DMS153 treated with DMSO at 0.1 percent for 48 hours (cell line): ENCODE measurements around the gene VDR.

Experiments used
- DNase-seq: peaks from one replicate; lab custom pipeline; 2025; ENCODE audit not compliant: unreplicated experiment; lab: John Stamatoyannopoulos, UW

VDR gene

DNA sequence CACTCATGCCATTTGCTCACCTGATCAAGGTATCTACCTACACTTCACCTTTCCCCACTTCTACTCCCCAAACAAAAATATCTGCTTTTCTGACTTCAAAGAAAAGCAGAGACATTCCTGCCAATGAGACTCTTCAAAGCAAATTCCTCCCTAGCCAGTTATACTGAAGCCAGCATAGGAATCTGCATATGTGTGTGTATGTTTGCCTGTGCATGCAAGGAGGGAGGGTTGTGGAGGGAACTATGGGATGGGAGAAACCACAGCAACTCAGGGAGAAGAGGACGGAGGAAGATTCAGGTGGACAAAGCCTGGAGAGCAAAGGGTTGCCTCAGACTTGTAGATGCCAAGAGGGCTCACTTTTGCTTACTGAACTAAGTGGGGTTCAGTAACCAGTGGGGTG lies 26.4 kb upstream of the VDR start:
- no peak for DNase-seq

GRCh38 chr12:47930634-47931033 lies 25.8 kb upstream of the VDR start:
- no peak for DNase-seq

DNA sequence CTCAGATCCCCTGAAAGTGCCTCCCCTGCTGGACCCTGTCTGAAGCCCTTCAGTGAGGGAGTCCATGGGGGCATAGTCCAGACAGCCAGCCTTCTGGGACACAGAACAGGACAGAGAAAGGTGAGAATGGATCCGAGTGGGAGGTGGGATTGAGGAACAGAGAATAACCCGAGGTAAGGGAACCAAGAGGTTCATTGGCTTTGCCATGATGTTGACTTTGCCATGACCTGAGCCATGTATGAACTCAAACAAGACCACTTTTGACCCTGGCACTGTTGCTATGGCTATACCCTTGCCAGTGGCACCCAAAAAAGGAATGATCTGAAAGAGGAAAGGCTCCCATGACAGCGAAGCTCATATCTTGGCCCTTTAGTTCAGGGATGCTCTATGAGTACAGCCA lies 22.6 kb upstream of the VDR start:
- DNase-seq: no peak

GRCh38 chr12:47921907-47922306 lies 17.1 kb upstream of the VDR start:
- DNase-seq: no peak

- DNase-seq: no peak
Observed at GRCh38 chr12:47920913-47921312, 16.1 kb upstream of the VDR start.

DNA sequence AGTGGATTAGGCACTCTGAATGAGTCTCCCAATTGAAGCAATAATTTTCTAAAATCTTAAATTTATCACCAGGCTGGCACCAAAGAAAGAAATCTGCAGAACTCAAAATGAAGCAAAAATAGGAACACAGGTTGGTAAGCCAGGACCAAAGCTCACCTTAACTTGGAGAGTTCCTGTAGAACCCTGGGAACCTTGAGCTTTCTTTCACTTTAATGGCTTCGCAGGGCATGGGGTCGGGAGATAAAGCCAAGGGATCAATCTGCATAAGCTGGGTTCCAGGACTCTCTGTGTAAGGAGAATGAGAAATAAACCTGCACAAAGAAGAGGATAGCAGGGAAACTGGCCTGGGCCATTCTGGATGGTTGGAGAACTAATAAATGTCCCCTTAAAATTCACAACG lies 8.3 kb upstream of the VDR start:
- DNase-seq: no peak

- no peak for DNase-seq
Observed at GRCh38 chr12:47912556-47912955, 7.8 kb upstream of the VDR start.

DNA sequence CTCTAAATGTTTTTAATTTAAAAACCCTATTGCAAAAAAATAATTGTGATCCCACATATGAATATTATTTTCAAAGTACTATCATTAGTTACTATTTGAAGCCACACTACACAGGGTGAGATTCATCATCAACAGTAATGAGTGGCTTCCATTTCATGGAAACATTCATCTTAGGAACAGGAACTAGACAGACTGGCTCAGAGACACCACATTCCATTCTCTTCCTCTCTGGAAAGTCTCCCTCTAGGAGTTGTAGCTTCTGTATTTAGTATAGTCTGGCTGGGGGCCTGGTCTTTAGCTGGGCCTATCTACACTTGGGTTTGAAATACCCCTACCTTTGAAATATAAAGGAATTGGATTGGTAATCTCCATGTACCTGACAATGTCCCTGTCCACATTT lies 6.2 kb upstream of the VDR start:
- no peak for DNase-seq

DNA sequence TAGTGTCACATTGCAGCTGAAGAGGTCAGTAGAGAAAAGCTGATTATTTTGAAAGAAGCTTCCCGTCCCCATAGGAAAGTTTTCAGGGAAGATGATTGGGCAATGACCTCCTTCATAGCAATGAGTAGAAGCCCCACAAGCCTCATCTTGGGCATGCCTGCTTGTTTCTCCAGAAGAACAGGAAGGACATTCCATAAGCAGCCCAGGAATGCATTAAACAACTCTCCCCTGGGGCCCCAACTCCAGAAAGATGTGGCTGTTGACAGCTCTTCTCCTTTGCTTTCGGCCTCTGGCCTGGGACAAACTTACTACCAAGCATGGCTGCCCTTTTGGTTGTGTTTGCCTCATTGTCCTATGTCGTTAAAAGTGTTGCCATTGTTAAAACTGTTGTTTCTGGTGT lies 5.7 kb upstream of the VDR start:
- DNase-seq: no peak

GRCh38 chr12:47909839-47910465 lies 5.2 kb upstream of the VDR start:
- no peak for DNase-seq

GRCh38 chr12:47908738-47909137 lies 3.9 kb upstream of the VDR start:
- DNase-seq: no peak

DNA sequence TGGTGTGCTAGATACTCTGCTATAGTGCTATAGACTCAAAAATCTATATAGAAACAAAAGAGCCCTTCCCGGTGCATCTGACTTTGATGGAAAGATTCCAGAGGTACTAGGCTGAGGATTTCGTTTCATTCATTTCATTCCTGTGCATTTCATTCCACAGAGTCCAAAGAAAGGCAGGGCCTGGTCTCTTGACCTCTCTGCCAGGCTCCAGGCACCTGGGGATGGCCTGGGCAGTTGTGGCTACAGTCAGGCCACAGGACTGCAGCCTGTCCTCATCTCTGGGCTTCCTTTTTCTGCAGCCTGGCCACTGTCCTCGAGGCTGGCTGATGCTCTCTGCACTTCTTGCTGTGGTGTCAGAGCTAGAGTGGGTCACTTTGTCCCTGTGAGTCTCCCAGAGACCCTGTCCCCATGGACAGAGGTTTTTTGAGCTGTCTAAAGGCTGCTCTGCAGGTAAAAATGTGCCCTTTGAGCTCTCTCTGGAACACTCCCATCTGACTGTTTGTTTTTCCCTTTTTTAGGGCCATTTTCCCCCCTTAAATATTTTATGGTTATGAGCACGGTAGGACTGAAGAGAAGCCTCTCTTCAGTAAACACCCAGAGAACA lies 3.2 kb upstream of the VDR start:
- DNase-seq: no peak

DNA sequence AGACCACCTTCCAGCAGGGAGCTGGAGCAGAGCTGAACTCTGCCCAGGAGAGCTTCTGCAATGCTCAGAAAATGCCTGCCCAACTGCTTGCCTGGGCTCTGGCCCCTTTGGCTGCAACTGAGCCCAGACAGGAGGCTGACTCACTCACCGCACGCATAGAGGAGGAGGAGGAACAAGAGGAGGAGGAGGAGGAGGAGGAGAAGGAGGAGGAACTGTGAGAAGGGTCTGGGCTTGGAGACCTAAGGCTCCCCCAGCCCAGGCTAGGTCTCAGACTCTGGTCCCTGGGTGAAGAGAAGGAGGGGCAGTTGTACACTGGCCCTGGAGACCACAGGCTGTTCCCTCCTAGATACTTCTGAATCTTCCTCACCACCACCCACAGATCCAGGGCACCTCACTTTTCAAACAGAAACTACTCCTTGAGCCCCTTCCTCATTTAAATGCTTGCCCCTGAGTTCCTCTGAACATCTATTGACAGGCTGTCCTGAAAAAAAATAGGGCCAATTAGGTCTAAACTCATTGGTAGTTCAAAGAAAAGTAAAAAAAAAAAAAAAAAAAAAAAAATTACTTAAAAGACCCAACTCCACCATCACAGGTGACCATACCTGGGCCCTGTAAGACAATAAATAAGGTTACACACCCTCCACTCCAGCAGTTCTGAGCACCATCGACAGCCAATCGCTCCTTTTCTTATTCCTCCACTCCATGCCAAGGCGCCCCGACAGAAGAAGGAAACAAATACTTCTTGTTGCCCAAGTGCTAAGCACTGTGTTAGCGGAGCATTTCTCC lies 674 bp downstream of the VDR start:
- DNase-seq: peak; percentile 13

GRCh38 chr12:47903151-47903611 lies 1.6 kb downstream of the VDR start:
- DNase-seq: no peak

DNA sequence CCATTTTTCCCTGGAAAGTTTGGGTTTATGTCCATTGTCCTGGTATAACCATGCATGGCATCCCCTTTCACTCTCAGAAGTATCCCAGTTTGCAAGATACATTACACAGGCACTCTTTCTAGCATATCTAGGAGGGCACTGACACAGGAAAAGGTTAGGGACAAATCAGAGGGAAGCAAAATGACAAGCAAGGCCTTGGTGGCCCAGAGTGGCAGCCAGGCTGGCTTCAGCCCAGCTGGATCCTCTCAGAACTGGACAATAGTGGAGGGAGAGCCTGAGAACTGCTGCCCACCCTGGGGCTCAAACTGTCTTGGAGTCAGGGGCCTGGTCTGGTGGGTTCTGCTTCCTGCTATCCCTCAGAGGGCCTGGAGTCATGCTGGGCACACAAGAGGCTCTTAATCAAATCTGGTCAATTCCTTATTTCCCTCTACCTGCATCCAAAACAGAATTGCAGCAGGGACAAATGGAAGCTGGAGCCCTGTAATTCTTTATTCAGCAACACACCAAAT lies 2.6 kb downstream of the VDR start:
- no peak for DNase-seq

DNA sequence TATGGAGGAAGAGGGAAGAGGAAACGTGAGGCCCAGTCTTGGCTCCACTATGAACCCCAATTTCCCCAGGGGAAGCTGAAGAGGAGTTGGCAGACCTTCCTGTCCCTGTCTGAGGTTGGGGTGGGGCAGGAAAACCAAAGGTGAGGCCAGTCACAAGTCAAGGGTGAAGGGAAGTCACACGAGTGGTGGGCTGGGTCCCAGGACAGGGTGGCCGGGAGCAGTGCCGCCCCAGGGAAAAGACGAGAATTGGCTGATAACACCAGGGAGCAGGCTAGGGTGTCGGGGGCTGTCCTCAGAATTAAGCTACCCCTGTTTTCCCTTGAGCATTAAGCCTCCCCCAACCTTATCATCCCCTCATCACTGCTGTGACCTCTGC lies 3.1 kb downstream of the VDR start:
- DNase-seq: no peak

GRCh38 chr12:47901063-47901717 lies 3.6 kb downstream of the VDR start:
- no peak for DNase-seq

- no peak for DNase-seq
Observed at GRCh38 chr12:47900131-47901062, 4.4 kb downstream of the VDR start.

DNA sequence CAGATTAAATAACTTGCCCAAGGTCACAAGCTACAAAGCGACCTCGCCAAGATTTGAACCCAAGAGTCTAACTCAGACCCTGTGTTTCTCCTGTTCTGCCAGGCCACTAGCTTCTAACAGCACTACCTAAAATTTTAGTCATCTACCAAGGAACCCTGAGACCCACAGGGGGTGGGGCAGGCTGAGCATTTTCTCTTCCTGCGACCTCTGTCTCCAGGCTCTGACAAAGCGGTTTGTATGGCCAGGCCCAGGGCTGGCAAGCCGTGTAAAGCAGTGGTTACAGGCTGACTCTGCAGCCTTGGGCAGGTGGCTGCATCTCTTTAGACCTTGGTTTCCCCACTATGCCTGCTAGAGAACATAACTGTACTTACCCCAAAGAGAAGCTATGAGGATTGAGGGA lies 5.3 kb downstream of the VDR start:
- DNase-seq: no peak

GRCh38 chr12:47896633-47897032 lies 8.2 kb downstream of the VDR start:
- peak; percentile 65 for DNase-seq

- no peak for DNase-seq
Observed at GRCh38 chr12:47896022-47896421, 8.8 kb downstream of the VDR start.
